Activated naive CD8-positive, alpha-beta T cell treated with anti-CD3 and anti-CD28 coated beads, Interleukin-2, amount 50 U/mL, for 24 hours (primary cell): ENCODE data around the gene SPG7.
"Not testable (repeated sequence)": the region's sequence is repeated elsewhere in the genome, so short reads cannot be mapped to it uniquely, and the experiment has no call there.

Source experiments
- ATAC-seq: fragments of 150-1000 bp; cut with Tn5 transposase; one replicate; pipeline ENCODE4 v1.10.0; 2021
- DNase-seq: peaks from one replicate; pipeline ENCODE4 v3.0.0; 2021
- H3K27ac Mint-ChIP-seq: one replicate; pipeline ENCODE4 v1.8.0; 2021; ENCODE audit warnings: mild to moderate bottlenecking, mixed read lengths
- H3K27me3 Mint-ChIP-seq: one replicate; pipeline ENCODE4 v1.8.0; 2021; ENCODE audit warnings: mixed read lengths
- H3K36me3 Mint-ChIP-seq: one replicate; pipeline ENCODE4 v1.8.0; 2021; ENCODE audit warnings: low read depth, mixed read lengths
- H3K4me1 Mint-ChIP-seq: one replicate; pipeline ENCODE4 v1.8.0; 2021; ENCODE audit warnings: mixed read lengths
- H3K4me3 Mint-ChIP-seq: one replicate; pipeline ENCODE4 v1.8.0; 2021; ENCODE audit warnings: mild to moderate bottlenecking, moderate library complexity, mixed read lengths
- H3K9me3 Mint-ChIP-seq: one replicate; pipeline ENCODE4 v1.8.0; 2021; ENCODE audit warnings: mixed read lengths

The SPG7 gene

GRCh38 chr16:89565506-89566372 lies 57.5 kb downstream of the SPG7 start:
- ATAC-seq (peak; percentile 57), DNase-seq (peak; percentile 78)
- H3K27me3 Mint-ChIP-seq = no peaks in the 10 kb centered on the region
- peak overlapping the region; percentile 52 for H3K27ac Mint-ChIP-seq
- H3K4me1 Mint-ChIP-seq = peaks cover 47% of the 10 kb centered on the region
- H3K4me3 Mint-ChIP-seq = peak overlapping the region; percentile 97
- peaks cover 41% of the 10 kb centered on the region for H3K36me3 Mint-ChIP-seq
- H3K9me3 Mint-ChIP-seq = no peaks in the 10 kb centered on the region

- ATAC-seq (no peak), DNase-seq (no peak)
- Mint-ChIP-seq H3K36me3 (peaks cover 22% of the 10 kb centered on the region), H3K27ac (no peak overlapping the region), H3K9me3 (no peaks in the 10 kb centered on the region), H3K27me3 (peaks cover 3% of the 10 kb centered on the region), H3K4me3 (no peak overlapping the region), H3K4me1 (peaks cover 41% of the 10 kb centered on the region)
Measured at GRCh38 chr16:89567656-89568594, 59.7 kb downstream of the SPG7 start.

- peaks cover 6% of the 10 kb centered on the region for H3K27me3 Mint-ChIP-seq
- DNase-seq (no peak), ATAC-seq (no peak)
- peaks cover 23% of the 10 kb centered on the region for H3K4me1 Mint-ChIP-seq
- H3K36me3 Mint-ChIP-seq = peaks cover 5% of the 10 kb centered on the region
- no peak overlapping the region for H3K27ac Mint-ChIP-seq
- no peaks in the 10 kb centered on the region for H3K9me3 Mint-ChIP-seq
- H3K4me3 Mint-ChIP-seq = no peak overlapping the region
Measured at GRCh38 chr16:89569506-89570341, 61.5 kb downstream of the SPG7 start.

GRCh38 chr16:89570342-89570923 lies 62.2 kb downstream of the SPG7 start:
- DNase-seq (no peak), ATAC-seq (no peak)
- Mint-ChIP-seq H3K27me3 (peaks cover 6% of the 10 kb centered on the region), H3K36me3 (no peaks in the 10 kb centered on the region), H3K4me3 (no peak overlapping the region), H3K27ac (no peak overlapping the region), H3K9me3 (no peaks in the 10 kb centered on the region), H3K4me1 (peaks cover 18% of the 10 kb centered on the region)

GRCh38 chr16:89570983-89571598 lies 62.9 kb downstream of the SPG7 start:
- H3K27ac Mint-ChIP-seq, ATAC-seq: not testable (repeated sequence)
- H3K4me1 Mint-ChIP-seq = peaks cover 11% of the 10 kb centered on the region

GRCh38 chr16:89571636-89572035 lies 63.4 kb downstream of the SPG7 start:
- H3K4me1 Mint-ChIP-seq = peaks cover 9% of the 10 kb centered on the region
- no peak overlapping the region for H3K27ac Mint-ChIP-seq
- no peak for DNase-seq
- H3K36me3 Mint-ChIP-seq = no peaks in the 10 kb centered on the region
- no peak for ATAC-seq
- H3K9me3 Mint-ChIP-seq = no peaks in the 10 kb centered on the region
- peaks cover 6% of the 10 kb centered on the region for H3K27me3 Mint-ChIP-seq
- no peak overlapping the region for H3K4me3 Mint-ChIP-seq

More at GRCh38 chr16:89570983-89571598, 62.9 kb downstream of the SPG7 start:
- H3K4me3 Mint-ChIP-seq, H3K27me3 Mint-ChIP-seq, H3K9me3 Mint-ChIP-seq, DNase-seq, H3K36me3 Mint-ChIP-seq: not testable (repeated sequence)

GRCh38 chr16:89572073-89572484 lies 63.9 kb downstream of the SPG7 start:
- DNase-seq = no peak
- Mint-ChIP-seq H3K36me3 (no peaks in the 10 kb centered on the region), H3K27ac (no peak overlapping the region), H3K4me3 (no peak overlapping the region), H3K4me1 (peaks cover 9% of the 10 kb centered on the region), H3K27me3 (peaks cover 6% of the 10 kb centered on the region), H3K9me3 (no peaks in the 10 kb centered on the region)
- no peak for ATAC-seq

GRCh38 chr16:89572485-89573205 lies 64.4 kb downstream of the SPG7 start:
- H3K27ac Mint-ChIP-seq = no peak overlapping the region

GRCh38 chr16:89573826-89574680 lies 65.8 kb downstream of the SPG7 start:
- Mint-ChIP-seq H3K9me3 (no peaks in the 10 kb centered on the region), H3K27ac (no peak overlapping the region), H3K36me3 (peaks cover 3% of the 10 kb centered on the region), H3K4me3 (peak overlapping the region; percentile 29), H3K4me1 (peaks cover 9% of the 10 kb centered on the region), H3K27me3 (peaks cover 9% of the 10 kb centered on the region)
- DNase-seq (no peak), ATAC-seq (peak; percentile 11)

More at GRCh38 chr16:89572485-89573205, 64.4 kb downstream of the SPG7 start:
- peaks cover 9% of the 10 kb centered on the region for H3K27me3 Mint-ChIP-seq
- no peak for DNase-seq
- peaks cover 9% of the 10 kb centered on the region for H3K4me1 Mint-ChIP-seq
- no peaks in the 10 kb centered on the region for H3K36me3 Mint-ChIP-seq
- no peak for ATAC-seq
- H3K9me3 Mint-ChIP-seq = no peaks in the 10 kb centered on the region
- peak overlapping the region; percentile 4 for H3K4me3 Mint-ChIP-seq

- DNase-seq (peak; percentile 76), ATAC-seq (peak; percentile 79)
- Mint-ChIP-seq H3K27ac (no peak overlapping the region), H3K27me3 (peaks cover 9% of the 10 kb centered on the region), H3K9me3 (no peaks in the 10 kb centered on the region), H3K36me3 (peaks cover 3% of the 10 kb centered on the region), H3K4me1 (peaks cover 9% of the 10 kb centered on the region), H3K4me3 (peak overlapping the region; percentile 50)
Measured at GRCh38 chr16:89574681-89575246, 66.6 kb downstream of the SPG7 start.

GRCh38 chr16:89575247-89576152 lies 67.3 kb downstream of the SPG7 start, which contains the start of gene CPNE7:
CPNE7 (plus strand) TSS chr16:89575758; CDS start chr16:89575898, 140 bp downstream.
- Mint-ChIP-seq H3K9me3 (no peaks in the 10 kb centered on the region), H3K4me1 (peaks cover 9% of the 10 kb centered on the region), H3K36me3 (peaks cover 3% of the 10 kb centered on the region), H3K4me3 (peak within 1 kb of the TSS; percentile 50), H3K27me3 (peaks cover 9% of the 10 kb centered on the region), H3K27ac (no peak within 1 kb of the TSS)
- ATAC-seq = peak; percentile 39
- DNase-seq = no peak
